Measurements from ENCODE around the gene SASH3. TPM values are rescaled to one million over a fixed set of nuclear protein-coding genes. Genes with fewer than 3 reads are reported as not detected.

SASH3 gene
- total RNA-seq, 1 experiment from 2014 or later: 0.42 TPM

GRCh38 chrX:129782706-129783105, 3.0 kb downstream of the SASH3 start:
- Histone ChIP-seq H3K27ac (ENCODE audit: low read depth, low read length) (no peak overlapping the region), H3K4me3 (replicated peaks in 1 of 2; ENCODE audit: low read depth in 1 of 2, low read length in 2 of 2) (no peak overlapping the region), H3K9ac (ENCODE audit: low read length) (no peak overlapping the region), H3K4me1 (ENCODE audit: control insufficient read depth in 1 of 2, insufficient read depth in 2 of 2, low read length in 2 of 2) (no peaks in the 10 kb centered on the region), H3K9me2 (ENCODE audit: insufficient read depth) (no peaks in the 10 kb centered on the region), H4K20me1 (ENCODE audit: insufficient read depth) (no peaks in the 10 kb centered on the region), H3K79me2 (ENCODE audit: insufficient read depth, low read length) (no peaks in the 10 kb centered on the region), H3K36me3 (ENCODE audit: control insufficient read depth in 1 of 2, insufficient read depth in 2 of 2, low read length in 2 of 2) (no peaks in the 10 kb centered on the region), H3K9me3 (ENCODE audit: control insufficient read depth in 1 of 2, insufficient read depth in 1 of 2, low read depth in 1 of 2, low read length in 2 of 2) (no peaks in the 10 kb centered on the region), H2AFZ (ENCODE audit: low read depth, low read length, poor library complexity, severe bottlenecking) (no peak overlapping the region), H3K4me2 (ENCODE audit: low read length) (no peak overlapping the region), H3K27me3 (ENCODE audit: insufficient read depth, low read length) (no peaks in the 10 kb centered on the region)
- no peak for DNase-seq (ENCODE audit: low read depth, low spot score)
- ChIA-PET RAD21 (ENCODE audit: low non-redundant PET in 1 of 2, low total read pairs in 2 of 2, uncharacterized antibody in 2 of 2, unreplicated experiment in 2 of 2) (no interaction called here), POLR2A (no interaction called here), CTCF (no interaction called here)
- no peak for TF ChIP-seq YY1 (IDR thresholded peaks at IDR 0.05; ENCODE audit: extremely low read depth, insufficient replicate concordance, low read depth, low read length)
- TF ChIP-seq, protein P1, sequence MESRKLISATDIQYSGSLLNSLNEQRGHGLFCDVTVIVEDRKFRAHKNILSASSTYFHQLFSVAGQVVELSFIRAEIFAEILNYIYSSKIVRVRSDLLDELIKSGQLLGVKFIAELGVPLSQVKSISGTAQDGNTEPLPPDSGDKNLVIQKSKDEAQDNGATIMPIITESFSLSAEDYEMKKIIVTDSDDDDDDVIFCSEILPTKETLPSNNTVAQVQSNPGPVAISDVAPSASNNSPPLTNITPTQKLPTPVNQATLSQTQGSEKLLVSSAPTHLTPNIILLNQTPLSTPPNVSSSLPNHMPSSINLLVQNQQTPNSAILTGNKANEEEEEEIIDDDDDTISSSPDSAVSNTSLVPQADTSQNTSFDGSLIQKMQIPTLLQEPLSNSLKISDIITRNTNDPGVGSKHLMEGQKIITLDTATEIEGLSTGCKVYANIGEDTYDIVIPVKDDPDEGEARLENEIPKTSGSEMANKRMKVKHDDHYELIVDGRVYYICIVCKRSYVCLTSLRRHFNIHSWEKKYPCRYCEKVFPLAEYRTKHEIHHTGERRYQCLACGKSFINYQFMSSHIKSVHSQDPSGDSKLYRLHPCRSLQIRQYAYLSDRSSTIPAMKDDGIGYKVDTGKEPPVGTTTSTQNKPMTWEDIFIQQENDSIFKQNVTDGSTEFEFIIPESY (IDR thresholded peaks at IDR 0.05; ENCODE audit: extremely low read depth, insufficient replicate concordance, low read length): no peak
- no peak for ATAC-seq
- intact Hi-C loops (cut with micrococcal nuclease): no loop called here
- BruUV-seq (replicated peaks): no TSS peak

GRCh38 chrX:129783291-129783713, 3.6 kb downstream of the SASH3 start:
- POLR2A ChIA-PET: no interaction called here
- intact Hi-C loops (cut with micrococcal nuclease): no loop called here
- no peak overlapping the region for H3K4me3 ChIP-seq (replicated peaks in 1 of 2; ENCODE audit: low read depth in 1 of 2, low read length in 2 of 2)
- no peaks in the 10 kb centered on the region for H3K4me1 ChIP-seq (ENCODE audit: control insufficient read depth in 1 of 2, insufficient read depth in 2 of 2, low read length in 2 of 2)
- H3K4me2 ChIP-seq (ENCODE audit: low read length): no peak overlapping the region
- H3K27me3 ChIP-seq (ENCODE audit: insufficient read depth, low read length): no peaks in the 10 kb centered on the region
- CTCF ChIA-PET: no interaction called here
- DNase-seq (ENCODE audit: low read depth, low spot score): no peak
- no peak for ATAC-seq
- H3K27ac ChIP-seq (ENCODE audit: low read depth, low read length): no peak overlapping the region
- no peak overlapping the region for H3K9ac ChIP-seq (ENCODE audit: low read length)
- no peak overlapping the region for H2AFZ ChIP-seq (ENCODE audit: low read depth, low read length, poor library complexity, severe bottlenecking)
- H4K20me1 ChIP-seq (ENCODE audit: insufficient read depth): no peaks in the 10 kb centered on the region
- no peaks in the 10 kb centered on the region for H3K9me2 ChIP-seq (ENCODE audit: insufficient read depth)
- no TSS peak for BruUV-seq (replicated peaks)
- RAD21 ChIA-PET (ENCODE audit: low non-redundant PET in 1 of 2, low total read pairs in 2 of 2, uncharacterized antibody in 2 of 2, unreplicated experiment in 2 of 2): no interaction called here
- no peaks in the 10 kb centered on the region for H3K9me3 ChIP-seq (ENCODE audit: control insufficient read depth in 1 of 2, insufficient read depth in 1 of 2, low read depth in 1 of 2, low read length in 2 of 2)
- H3K36me3 ChIP-seq (ENCODE audit: control insufficient read depth in 1 of 2, insufficient read depth in 2 of 2, low read length in 2 of 2): no peaks in the 10 kb centered on the region
- H3K79me2 ChIP-seq (ENCODE audit: insufficient read depth, low read length): no peaks in the 10 kb centered on the region
- TF ChIP-seq ZNF274 (IDR thresholded peaks at IDR 0.05; ENCODE audit: low read depth, low read length) (no peak), MAX (IDR thresholded peaks at IDR 0.05) (no peak), EZH2phosphoT487 (IDR thresholded peaks at IDR 0.05; ENCODE audit: borderline replicate concordance) (no peak), SIN3A (IDR thresholded peaks at IDR 0.05; ENCODE audit: low read depth) (no peak), EZH2 (IDR thresholded peaks at IDR 0.05) (no peak), YY1 (IDR thresholded peaks at IDR 0.05; ENCODE audit: extremely low read depth, insufficient replicate concordance, low read depth, low read length) (no peak), TCF7L2 (IDR thresholded peaks at IDR 0.05; ENCODE audit: borderline replicate concordance, extremely low read depth, insufficient read depth, insufficient read length) (no peak), JUND (IDR thresholded peaks at IDR 0.05) (no peak), SP1 (IDR thresholded peaks at IDR 0.05; ENCODE audit: low read depth) (no peak), FOSL1 (IDR thresholded peaks at IDR 0.05; ENCODE audit: low read depth) (no peak)
- TF ChIP-seq, protein P2, sequence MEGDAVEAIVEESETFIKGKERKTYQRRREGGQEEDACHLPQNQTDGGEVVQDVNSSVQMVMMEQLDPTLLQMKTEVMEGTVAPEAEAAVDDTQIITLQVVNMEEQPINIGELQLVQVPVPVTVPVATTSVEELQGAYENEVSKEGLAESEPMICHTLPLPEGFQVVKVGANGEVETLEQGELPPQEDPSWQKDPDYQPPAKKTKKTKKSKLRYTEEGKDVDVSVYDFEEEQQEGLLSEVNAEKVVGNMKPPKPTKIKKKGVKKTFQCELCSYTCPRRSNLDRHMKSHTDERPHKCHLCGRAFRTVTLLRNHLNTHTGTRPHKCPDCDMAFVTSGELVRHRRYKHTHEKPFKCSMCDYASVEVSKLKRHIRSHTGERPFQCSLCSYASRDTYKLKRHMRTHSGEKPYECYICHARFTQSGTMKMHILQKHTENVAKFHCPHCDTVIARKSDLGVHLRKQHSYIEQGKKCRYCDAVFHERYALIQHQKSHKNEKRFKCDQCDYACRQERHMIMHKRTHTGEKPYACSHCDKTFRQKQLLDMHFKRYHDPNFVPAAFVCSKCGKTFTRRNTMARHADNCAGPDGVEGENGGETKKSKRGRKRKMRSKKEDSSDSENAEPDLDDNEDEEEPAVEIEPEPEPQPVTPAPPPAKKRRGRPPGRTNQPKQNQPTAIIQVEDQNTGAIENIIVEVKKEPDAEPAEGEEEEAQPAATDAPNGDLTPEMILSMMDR (IDR thresholded peaks at IDR 0.05 in 2 of 3, conservative IDR thresholded peaks at IDR 0.05 in 1 of 3; ENCODE audit: borderline replicate concordance in 1 of 3, insufficient read depth in 1 of 3, low read depth in 2 of 3, low read length in 2 of 3): no peak

Measured in HCT116 (cell line).